ENCODE results near the gene FHOD3. TPM values are rescaled to one million over a fixed set of nuclear protein-coding genes. Genes with fewer than 3 reads are reported as not detected.

The FHOD3 gene
- total RNA-seq, 1 experiment from 2014 or later = 22.7 TPM

DNA sequence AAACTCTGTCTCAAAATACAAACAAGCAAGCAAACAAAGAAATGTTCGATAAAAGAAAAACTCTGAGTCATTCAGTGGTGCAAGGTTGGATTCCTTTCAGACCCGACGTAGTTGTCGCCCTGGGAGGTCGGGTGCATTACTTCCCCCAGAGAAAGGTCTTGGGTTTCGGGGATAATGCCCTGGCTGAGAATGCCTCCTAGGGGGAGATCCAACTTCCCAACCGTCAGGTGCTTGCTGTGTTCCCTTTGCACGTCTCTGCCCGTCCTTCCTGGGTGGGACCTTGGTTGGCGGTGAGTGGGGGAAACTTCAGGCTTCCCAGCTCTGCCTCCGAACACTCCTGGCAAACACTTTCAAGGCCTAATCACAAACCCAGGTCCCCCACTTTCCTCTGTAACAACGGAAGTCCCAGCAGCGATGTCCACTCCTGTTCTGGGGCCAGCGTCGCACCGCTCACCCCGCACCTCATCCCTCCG is 530.7 kb downstream of the FHOD3 start:
- peak; percentile 5 for ATAC-seq
- ChIA-PET CTCF (interaction anchor here (0.6 kb wide), 1 partner anchor 904 kb away, joined by 3 read pairs; no protein-coding TSS in a partner anchor), POLR2A (interaction anchor here (0.6 to 1.0 kb wide), 2 partner anchors 89 to 1165 kb away, joined by 4 to 7 read pairs; no protein-coding TSS in a partner anchor)
- Histone ChIP-seq H3K27me3 (ENCODE audit: control insufficient read depth, insufficient read depth, low read length) (no peaks in the 10 kb centered on the region), H3K4me1 (ENCODE audit: control insufficient read depth, insufficient read depth, low read length) (peaks cover 10% of the 10 kb centered on the region), H3K36me3 (ENCODE audit: control insufficient read depth, insufficient read depth, low read length) (no peaks in the 10 kb centered on the region), H3K27ac (ENCODE audit: low read length) (peak overlapping the region; percentile 88), H3K9me3 (ENCODE audit: control insufficient read depth, insufficient read depth, low read depth, low read length) (no peaks in the 10 kb centered on the region), H3K4me3 (ENCODE audit: low read depth in 2 of 2, low read length in 2 of 2) (peak overlapping the region; percentile 73 to 90)
- in situ Hi-C loops (cut with HindIII; ENCODE audit: low pct_unique_long_range_greater_than_20kb, low sequenced_read_pairs) (no loop called here), intact Hi-C loops (cut with micrococcal nuclease; ENCODE audit: unreplicated experiment) (no loop called here)
- BruUV-seq (replicated peaks) = no TSS peak
- DNase-seq (ENCODE audit: low read depth, low spot score) = no peak
- TF ChIP-seq SIN3A (IDR thresholded peaks at IDR 0.05; ENCODE audit: borderline replicate concordance, insufficient read depth, low read depth, low read length) = no peak
- TF ChIP-seq POLR2AphosphoS5 (IDR thresholded peaks at IDR 0.05; ENCODE audit: low read depth, low read length) = no peak
- TF ChIP-seq, protein P1, sequence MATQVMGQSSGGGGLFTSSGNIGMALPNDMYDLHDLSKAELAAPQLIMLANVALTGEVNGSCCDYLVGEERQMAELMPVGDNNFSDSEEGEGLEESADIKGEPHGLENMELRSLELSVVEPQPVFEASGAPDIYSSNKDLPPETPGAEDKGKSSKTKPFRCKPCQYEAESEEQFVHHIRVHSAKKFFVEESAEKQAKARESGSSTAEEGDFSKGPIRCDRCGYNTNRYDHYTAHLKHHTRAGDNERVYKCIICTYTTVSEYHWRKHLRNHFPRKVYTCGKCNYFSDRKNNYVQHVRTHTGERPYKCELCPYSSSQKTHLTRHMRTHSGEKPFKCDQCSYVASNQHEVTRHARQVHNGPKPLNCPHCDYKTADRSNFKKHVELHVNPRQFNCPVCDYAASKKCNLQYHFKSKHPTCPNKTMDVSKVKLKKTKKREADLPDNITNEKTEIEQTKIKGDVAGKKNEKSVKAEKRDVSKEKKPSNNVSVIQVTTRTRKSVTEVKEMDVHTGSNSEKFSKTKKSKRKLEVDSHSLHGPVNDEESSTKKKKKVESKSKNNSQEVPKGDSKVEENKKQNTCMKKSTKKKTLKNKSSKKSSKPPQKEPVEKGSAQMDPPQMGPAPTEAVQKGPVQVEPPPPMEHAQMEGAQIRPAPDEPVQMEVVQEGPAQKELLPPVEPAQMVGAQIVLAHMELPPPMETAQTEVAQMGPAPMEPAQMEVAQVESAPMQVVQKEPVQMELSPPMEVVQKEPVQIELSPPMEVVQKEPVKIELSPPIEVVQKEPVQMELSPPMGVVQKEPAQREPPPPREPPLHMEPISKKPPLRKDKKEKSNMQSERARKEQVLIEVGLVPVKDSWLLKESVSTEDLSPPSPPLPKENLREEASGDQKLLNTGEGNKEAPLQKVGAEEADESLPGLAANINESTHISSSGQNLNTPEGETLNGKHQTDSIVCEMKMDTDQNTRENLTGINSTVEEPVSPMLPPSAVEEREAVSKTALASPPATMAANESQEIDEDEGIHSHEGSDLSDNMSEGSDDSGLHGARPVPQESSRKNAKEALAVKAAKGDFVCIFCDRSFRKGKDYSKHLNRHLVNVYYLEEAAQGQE (IDR thresholded peaks at IDR 0.05; ENCODE audit: insufficient read depth in 1 of 2, low read depth in 2 of 2, low read length in 1 of 2) = no peak
- no peak for TF ChIP-seq TCF7L2 (IDR thresholded peaks at IDR 0.05; ENCODE audit: low read depth, low read length)
- TF ChIP-seq, protein P2, sequence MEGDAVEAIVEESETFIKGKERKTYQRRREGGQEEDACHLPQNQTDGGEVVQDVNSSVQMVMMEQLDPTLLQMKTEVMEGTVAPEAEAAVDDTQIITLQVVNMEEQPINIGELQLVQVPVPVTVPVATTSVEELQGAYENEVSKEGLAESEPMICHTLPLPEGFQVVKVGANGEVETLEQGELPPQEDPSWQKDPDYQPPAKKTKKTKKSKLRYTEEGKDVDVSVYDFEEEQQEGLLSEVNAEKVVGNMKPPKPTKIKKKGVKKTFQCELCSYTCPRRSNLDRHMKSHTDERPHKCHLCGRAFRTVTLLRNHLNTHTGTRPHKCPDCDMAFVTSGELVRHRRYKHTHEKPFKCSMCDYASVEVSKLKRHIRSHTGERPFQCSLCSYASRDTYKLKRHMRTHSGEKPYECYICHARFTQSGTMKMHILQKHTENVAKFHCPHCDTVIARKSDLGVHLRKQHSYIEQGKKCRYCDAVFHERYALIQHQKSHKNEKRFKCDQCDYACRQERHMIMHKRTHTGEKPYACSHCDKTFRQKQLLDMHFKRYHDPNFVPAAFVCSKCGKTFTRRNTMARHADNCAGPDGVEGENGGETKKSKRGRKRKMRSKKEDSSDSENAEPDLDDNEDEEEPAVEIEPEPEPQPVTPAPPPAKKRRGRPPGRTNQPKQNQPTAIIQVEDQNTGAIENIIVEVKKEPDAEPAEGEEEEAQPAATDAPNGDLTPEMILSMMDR (IDR thresholded peaks at IDR 0.05) = no peak

DNA sequence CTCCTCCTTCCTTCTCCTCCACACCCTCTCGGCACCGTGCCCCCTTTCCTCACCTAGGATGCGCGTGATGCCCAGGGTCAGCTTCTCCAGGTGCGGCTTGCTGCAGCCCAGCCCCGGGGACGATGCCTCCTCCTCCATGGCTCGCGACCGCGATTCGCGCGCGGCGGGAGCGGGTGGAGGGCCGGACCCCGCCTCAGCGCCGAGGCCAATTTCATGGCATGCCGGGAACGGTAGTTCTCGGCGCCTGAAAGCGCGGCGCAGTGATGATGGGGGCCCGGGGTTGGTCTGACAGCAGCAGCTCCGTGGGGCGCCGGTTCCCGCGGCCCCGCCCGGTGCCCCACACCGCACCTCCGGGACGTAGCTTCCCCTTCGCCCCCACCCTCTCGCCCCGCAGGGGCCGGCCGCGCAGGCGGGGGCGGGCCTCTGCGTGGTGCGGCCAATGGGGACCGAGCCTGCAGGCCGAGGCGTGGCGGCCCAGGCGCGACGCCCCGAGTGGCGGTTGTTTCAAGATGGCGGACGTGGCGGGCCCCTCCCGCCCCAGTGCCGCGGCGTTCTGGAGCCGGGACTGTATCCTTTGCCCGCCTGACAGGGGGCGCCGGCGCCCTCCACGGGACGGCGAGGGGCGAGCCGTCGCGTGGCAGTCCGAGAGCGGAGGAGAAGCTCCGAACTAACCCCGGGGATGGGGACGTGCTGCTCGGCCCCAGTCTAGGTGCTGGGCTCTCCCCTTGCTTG is 531.3 kb downstream of the FHOD3 start, which contains the start of the genes KIAA1328 and TPGS2:
Gene KIAA1328, plus strand, starts transcription at position 498 of the 732 bp plus-strand sequence. Its CDS starts 12 bp downstream, at position 510.
Gene TPGS2, minus strand, starts transcription at position 373 of the 732 bp plus-strand sequence. Its CDS starts 235 bp downstream, at position 138.
- POLR2A ChIA-PET = interaction anchor here (0.6 to 1.0 kb wide), 2 partner anchors 88 to 1165 kb away, joined by 4 to 7 read pairs; no protein-coding TSS in a partner anchor
- H3K27me3 ChIP-seq (ENCODE audit: control insufficient read depth, insufficient read depth, low read length) = no peaks in the 10 kb centered on the region
- intact Hi-C loops (cut with micrococcal nuclease; ENCODE audit: unreplicated experiment) = no loop called here
- TF ChIP-seq, protein P1 (IDR thresholded peaks at IDR 0.05; ENCODE audit: insufficient read depth in 1 of 2, low read depth in 2 of 2, low read length in 1 of 2) = no peak
- TF ChIP-seq, protein P2 (IDR thresholded peaks at IDR 0.05) = peak; percentile 68
- TF ChIP-seq SIN3A (IDR thresholded peaks at IDR 0.05; ENCODE audit: borderline replicate concordance, insufficient read depth, low read depth, low read length) (0 out of 2 replicates have a peak, but pooled peaks have one; percentile 14), TCF7L2 (IDR thresholded peaks at IDR 0.05; ENCODE audit: low read depth, low read length) (no peak), POLR2AphosphoS5 (IDR thresholded peaks at IDR 0.05; ENCODE audit: low read depth, low read length) (no peak; the same call in 1 of the 2 replicates)
- no peaks in the 10 kb centered on the region for H3K36me3 ChIP-seq (ENCODE audit: control insufficient read depth, insufficient read depth, low read length)
- in situ Hi-C loops (cut with HindIII; ENCODE audit: low pct_unique_long_range_greater_than_20kb, low sequenced_read_pairs) = no loop called here
- BruUV-seq (replicated peaks) = no TSS peak
- peaks cover 10% of the 10 kb centered on the region for H3K4me1 ChIP-seq (ENCODE audit: control insufficient read depth, insufficient read depth, low read length)
- CTCF ChIA-PET = interaction anchor here (0.6 to 0.7 kb wide), 2 partner anchors 701 to 904 kb away, joined by 3 to 6 read pairs; no protein-coding TSS in a partner anchor
- no peaks in the 10 kb centered on the region for H3K9me3 ChIP-seq (ENCODE audit: control insufficient read depth, insufficient read depth, low read depth, low read length)
- peak within 1 kb of the TSS; percentile 73 to 90 for H3K4me3 ChIP-seq (ENCODE audit: low read depth in 2 of 2, low read length in 2 of 2)
- peak within 1 kb of the TSS; percentile 88 for H3K27ac ChIP-seq (ENCODE audit: low read length)
- ATAC-seq = peak; percentile 96
- no peak for DNase-seq (ENCODE audit: low read depth, low spot score)

All from Panc1 (cell line).